GM12892 (cell line): ENCODE results near the gene CGB7.
"Not testable (repeated sequence)": the region's sequence is repeated elsewhere in the genome, so short reads cannot be mapped to it uniquely, and the experiment has no call there.

Source experiments
- POLR2AphosphoS5 ChIP-seq: IDR thresholded peaks from 2 replicates; pipeline ENCODE4 v1.6.1; 2011; ENCODE audit warnings: low read depth, low read length, control low read depth
- TAF1 ChIP-seq: IDR thresholded peaks from 2 replicates; pipeline ENCODE4 v1.6.1; 2011; ENCODE audit warnings: low read depth, mild to moderate bottlenecking, control low read depth, low read length, borderline replicate concordance

GRCh38 chr19:49056902-49057596 is 500 bp downstream of the CGB7 start:
- not testable (repeated sequence) for TF ChIP-seq POLR2AphosphoS5, TAF1
